Non-pigmented ciliary epithelial cell (primary cell): ENCODE measurements around the gene PLB1.

Experiments
- DNase-seq: peaks from one replicate; pipeline ENCODE4 v3.0.0-alpha.2; 2010; ENCODE audit warnings: low read depth

PLB1 gene

GRCh38 chr2:28499282-28499681 lies 3.4 kb downstream of the PLB1 start:
- no peak for DNase-seq

GRCh38 chr2:28505361-28505760 lies 9.5 kb downstream of the PLB1 start:
- DNase-seq = no peak

- peak; percentile 15 for DNase-seq
Observed at GRCh38 chr2:28506112-28506910, 10.5 kb downstream of the PLB1 start.

GRCh38 chr2:28507796-28508764 lies 12.2 kb downstream of the PLB1 start:
- DNase-seq = no peak

GRCh38 chr2:28509361-28509760 lies 13.5 kb downstream of the PLB1 start:
- DNase-seq = no peak

- DNase-seq = no peak
Observed at GRCh38 chr2:28510184-28510583, 14.3 kb downstream of the PLB1 start.

GRCh38 chr2:28511871-28512606 lies 16.2 kb downstream of the PLB1 start:
- no peak for DNase-seq

GRCh38 chr2:28512607-28512965 lies 16.7 kb downstream of the PLB1 start:
- no peak for DNase-seq

- DNase-seq = no peak
Observed at GRCh38 chr2:28513097-28513496, 17.2 kb downstream of the PLB1 start.

GRCh38 chr2:28515176-28515751 lies 19.4 kb downstream of the PLB1 start:
- DNase-seq = no peak

- no peak for DNase-seq
Observed at GRCh38 chr2:28516430-28516829, 20.6 kb downstream of the PLB1 start.

- DNase-seq = no peak
Observed at GRCh38 chr2:28516950-28517349, 21.1 kb downstream of the PLB1 start.

GRCh38 chr2:28521663-28522062 lies 25.8 kb downstream of the PLB1 start:
- no peak for DNase-seq

- no peak for DNase-seq
Observed at GRCh38 chr2:28522481-28522880, 26.6 kb downstream of the PLB1 start.

- DNase-seq = no peak
Observed at GRCh38 chr2:28523902-28524301, 28.0 kb downstream of the PLB1 start.

GRCh38 chr2:28525481-28525880 lies 29.6 kb downstream of the PLB1 start:
- DNase-seq = no peak

GRCh38 chr2:28526527-28527132 lies 30.8 kb downstream of the PLB1 start:
- DNase-seq = no peak

- no peak for DNase-seq
Observed at GRCh38 chr2:28527196-28527595, 31.3 kb downstream of the PLB1 start.

GRCh38 chr2:28528206-28528605 lies 32.3 kb downstream of the PLB1 start:
- no peak for DNase-seq

- DNase-seq = no peak
Observed at GRCh38 chr2:28530782-28531181, 34.9 kb downstream of the PLB1 start.

- DNase-seq = no peak
Observed at GRCh38 chr2:28532399-28532798, 36.5 kb downstream of the PLB1 start.
